Tibial artery (tissue), 4 donors: ENCODE results near the gene ITPKA.

ENCODE experiments used
- DNase-seq, 2 donors: peaks; one replicate each; pipeline ENCODE4 v3.0.0-alpha.2; 2019
- H3K27ac ChIP-seq, 2 donors: fragments of 200-600 bp; sonication (generic) in 1 of 2; 1 replicate in 1 of 2; 2 replicates in 1 of 2; pipeline ENCODE4 v1.5.1; 2018 to 2019; ENCODE audit warnings: mild to moderate bottlenecking in 1 of 2
- H3K27me3 ChIP-seq, 2 donors: fragments of 200-600 bp; sonication (generic) in 1 of 2; one replicate each; pipeline versions ENCODE4 v1.5.1 to v1.6.0; 2016 to 2019
- H3K36me3 ChIP-seq, 3 donors: fragments of 200-600 bp; sonication (generic) in 2 of 3; one replicate each; pipeline ENCODE4 v1.5.1; 2016 to 2019; ENCODE audit warnings: mild to moderate bottlenecking in 2 of 3
- H3K4me1 ChIP-seq, 4 donors: fragments of 200-600 bp; sonication (generic) in 2 of 4; 1 replicate in 3 of 4; 2 replicates in 1 of 4; pipeline ENCODE4 v1.5.1; 2016 to 2019
- H3K4me3 ChIP-seq, 2 donors: fragments of 200-600 bp; sonication (generic) in 1 of 2; 1 replicate in 1 of 2; 2 replicates in 1 of 2; pipeline ENCODE4 v1.5.1; 2018 to 2019; ENCODE audit warnings: mild to moderate bottlenecking in 2 of 2
- H3K9me3 ChIP-seq, 3 donors: fragments of 200-600 bp; sonication (generic) in 1 of 3; one replicate each; pipeline ENCODE4 v1.5.1; 2016 to 2019
- CTCF ChIP-seq, 2 experiments: fragments of 200-600 bp in 1 of 2; fragments of 450-650 bp in 1 of 2; IDR thresholded peaks; one replicate each; pipeline ENCODE4 v1.5.1; 2017 to 2019; ENCODE audit warnings: antibody characterized with exemption in 2 of 2, mild to moderate bottlenecking in 1 of 2, moderate library complexity in 1 of 2
- intact Hi-C: fragments of 100-400 bp; cut with DNase I; formaldehyde crosslinking; loops from one replicate; pipeline ENCODE4 v1.15.0; 2023; ENCODE audit warnings: low total_unique reads

The ITPKA gene

GRCh38 chr15:41486286-41486685 is 7.4 kb upstream of the ITPKA start:
- peaks cover 0 to 32% of the 10 kb centered on the region in 2 donors for H3K27me3 ChIP-seq
- intact Hi-C loops = no loop called here
- TF ChIP-seq CTCF (IDR thresholded peaks at IDR 0.05) = no peak
- no peak overlapping the region for H3K27ac ChIP-seq
- peaks cover 0 to 2% (median 0%) of the 10 kb centered on the region in 4 donors for H3K4me1 ChIP-seq
- H3K36me3 ChIP-seq = peaks cover 9 to 18% (median 17%) of the 10 kb centered on the region in 3 donors
- H3K9me3 ChIP-seq = no peaks in the 10 kb centered on the region
- no peak overlapping the region for H3K4me3 ChIP-seq
- no peak for DNase-seq

GRCh38 chr15:41487381-41487780 is 6.3 kb upstream of the ITPKA start:
- no peak overlapping the region for H3K27ac ChIP-seq
- no peak for DNase-seq
- H3K4me3 ChIP-seq = no peak overlapping the region
- intact Hi-C loops = no loop called here
- no peaks in the 10 kb centered on the region for H3K9me3 ChIP-seq
- H3K4me1 ChIP-seq = peaks cover 0 to 9% (median 4%) of the 10 kb centered on the region in 4 donors
- H3K27me3 ChIP-seq = peaks cover 0 to 32% of the 10 kb centered on the region in 2 donors
- no peak for TF ChIP-seq CTCF (IDR thresholded peaks at IDR 0.05)
- peaks cover 0 to 7% (median 6%) of the 10 kb centered on the region in 3 donors for H3K36me3 ChIP-seq

GRCh38 chr15:41487802-41488201 is 5.9 kb upstream of the ITPKA start:
- TF ChIP-seq CTCF (IDR thresholded peaks at IDR 0.05) = no peak
- Histone ChIP-seq H3K4me1 (peaks cover 2 to 13% (median 8%) of the 10 kb centered on the region in 4 donors), H3K4me3 (no peak overlapping the region), H3K36me3 (peaks cover 0 to 3% (median 2%) of the 10 kb centered on the region in 3 donors), H3K9me3 (no peaks in the 10 kb centered on the region), H3K27me3 (peaks cover 0 to 32% of the 10 kb centered on the region in 2 donors), H3K27ac (no peak overlapping the region)
- DNase-seq = no peak
- intact Hi-C loops = no loop called here

GRCh38 chr15:41489641-41490040 is 4.0 kb upstream of the ITPKA start:
- Histone ChIP-seq H3K4me3 (no peak overlapping the region), H3K9me3 (no peaks in the 10 kb centered on the region)
- intact Hi-C loops = no loop called here

GRCh38 chr15:41490355-41490754 is 3.3 kb upstream of the ITPKA start:
- intact Hi-C loops = no loop called here
- no peak for TF ChIP-seq CTCF (IDR thresholded peaks at IDR 0.05)
- no peak overlapping the region for H3K27ac ChIP-seq
- H3K4me1 ChIP-seq = peaks cover 5 to 32% (median 27%) of the 10 kb centered on the region in 4 donors
- DNase-seq = no peak
- no peaks in the 10 kb centered on the region for H3K9me3 ChIP-seq
- H3K27me3 ChIP-seq = peaks cover 0 to 47% of the 10 kb centered on the region in 2 donors
- no peak overlapping the region for H3K4me3 ChIP-seq
- H3K36me3 ChIP-seq = no peaks in the 10 kb centered on the region

More at GRCh38 chr15:41489641-41490040, 4.0 kb upstream of the ITPKA start:
- no peak for DNase-seq
- Histone ChIP-seq H3K27me3 (peaks cover 0 to 40% of the 10 kb centered on the region in 2 donors), H3K36me3 (no peaks in the 10 kb centered on the region), H3K27ac (no peak overlapping the region), H3K4me1 (peaks cover 5 to 27% (median 21%) of the 10 kb centered on the region in 4 donors)
- no peak for TF ChIP-seq CTCF (IDR thresholded peaks at IDR 0.05)

- H3K4me3 ChIP-seq = no peak overlapping the region
- no peak overlapping the region for H3K27ac ChIP-seq
- peaks cover 0 to 40% of the 10 kb centered on the region in 2 donors for H3K27me3 ChIP-seq
- H3K9me3 ChIP-seq = no peaks in the 10 kb centered on the region
- no peaks in the 10 kb centered on the region for H3K36me3 ChIP-seq
- no peak for DNase-seq
- intact Hi-C loops = no loop called here
- H3K4me1 ChIP-seq = peaks cover 5 to 32% (median 27%) of the 10 kb centered on the region in 4 donors
- no peak for TF ChIP-seq CTCF (IDR thresholded peaks at IDR 0.05)
These were observed 1.8 kb upstream of the ITPKA start for GRCh38 chr15:41491889-41492288.
